Hematopoietic multipotent progenitor cell treated with erythropoietin and hydrocortisone succinate and interleukin-3 and kit ligand, for 15 days (in vitro differentiated cells): ENCODE results near the gene MRNIP.
"Not testable (repeated sequence)": the region's sequence is repeated elsewhere in the genome, so short reads cannot be mapped to it uniquely, and the experiment has no call there.

Experiments used
- DNase-seq: peaks from one replicate; pipeline ENCODE4 v3.0.0-alpha.2; 2015; ENCODE audit warnings: low spot score

MRNIP gene

DNA sequence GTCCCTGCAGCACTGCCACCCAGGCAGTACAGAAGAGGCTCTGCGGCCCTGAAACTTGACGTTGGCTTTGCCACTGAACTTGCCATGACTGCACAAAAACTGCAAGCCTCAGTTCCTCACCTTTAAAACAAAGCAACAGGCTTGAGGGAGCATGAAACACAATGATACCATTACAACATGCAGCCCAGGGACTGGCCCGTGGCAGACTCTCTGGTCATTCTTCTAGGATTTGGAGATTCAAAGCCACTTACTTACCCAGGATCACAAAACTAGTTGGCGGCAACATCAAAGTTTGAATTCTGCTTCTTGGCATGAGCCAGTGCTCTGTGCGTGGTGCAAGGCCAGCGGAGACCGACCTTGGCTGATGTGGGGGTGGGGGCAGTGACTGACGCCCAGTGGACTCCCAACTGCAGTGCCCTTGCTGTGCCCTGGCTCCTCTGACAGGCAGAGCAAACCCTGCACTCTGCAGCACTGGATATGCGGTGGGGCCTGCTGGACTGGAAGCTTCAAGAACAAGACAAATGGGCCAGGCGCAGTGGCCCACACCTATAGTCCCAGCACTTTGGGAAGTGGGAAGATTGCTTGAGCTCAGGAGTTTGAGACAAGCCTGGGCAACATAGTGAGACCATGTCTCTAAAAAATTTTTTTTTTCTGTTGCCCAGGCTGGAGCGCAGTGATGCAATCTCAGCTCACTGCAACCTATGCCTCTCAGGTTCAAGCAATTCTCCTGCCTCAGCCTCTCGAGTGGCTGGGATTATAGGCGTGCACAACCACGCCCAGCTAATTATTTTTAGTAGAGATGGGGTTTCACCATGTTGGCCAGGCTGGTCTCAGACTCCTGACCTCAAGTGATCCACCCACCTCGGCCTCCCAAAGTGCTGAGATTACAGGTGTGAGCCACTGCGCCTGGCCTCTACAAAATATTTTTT lies 19.0 kb downstream of the MRNIP start:
- no peak for DNase-seq

DNA sequence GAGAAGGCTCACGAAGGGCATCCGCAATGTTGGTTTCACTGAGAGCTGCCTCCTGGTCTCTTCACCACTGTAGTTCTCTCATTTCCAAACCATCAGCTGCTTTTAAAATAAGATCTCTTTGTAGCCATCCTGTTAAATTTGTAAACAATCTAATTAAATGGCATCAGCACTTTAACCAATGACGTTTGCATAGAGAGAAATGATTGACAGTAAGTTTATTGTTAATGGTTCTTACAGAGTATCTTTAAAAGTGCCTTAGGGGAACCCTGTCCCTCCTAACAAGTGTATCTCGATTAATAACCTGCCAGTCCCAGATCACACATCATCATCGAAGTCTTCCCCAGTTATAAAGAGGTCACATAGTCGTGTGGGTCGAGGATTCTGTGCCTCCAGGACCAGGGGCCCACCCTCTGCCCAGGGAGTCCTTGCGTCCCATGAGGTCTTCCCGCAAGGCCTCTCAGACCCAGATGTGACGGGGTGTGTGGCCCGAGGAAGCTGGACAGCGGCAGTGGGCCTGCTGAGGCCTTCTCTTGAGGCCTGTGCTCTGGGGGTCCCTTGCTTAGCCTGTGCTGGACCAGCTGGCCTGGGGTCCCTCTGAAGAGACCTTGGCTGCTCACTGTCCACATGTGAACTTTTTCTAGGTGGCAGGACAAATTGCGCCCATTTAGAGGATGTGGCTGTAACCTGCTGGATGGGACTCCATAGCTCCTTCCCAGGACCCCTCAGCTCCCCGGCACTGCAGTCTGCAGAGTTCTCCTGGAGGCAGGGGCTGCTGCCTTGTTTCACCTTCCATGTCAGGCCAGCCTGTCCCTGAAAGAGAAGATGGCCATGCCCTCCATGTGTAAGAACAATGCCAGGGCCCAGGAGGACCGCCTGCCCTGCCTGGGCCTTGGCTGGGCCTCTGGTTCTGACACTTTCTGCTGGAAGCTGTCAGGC lies 21.3 kb downstream of the MRNIP start:
- no peak for DNase-seq

DNA sequence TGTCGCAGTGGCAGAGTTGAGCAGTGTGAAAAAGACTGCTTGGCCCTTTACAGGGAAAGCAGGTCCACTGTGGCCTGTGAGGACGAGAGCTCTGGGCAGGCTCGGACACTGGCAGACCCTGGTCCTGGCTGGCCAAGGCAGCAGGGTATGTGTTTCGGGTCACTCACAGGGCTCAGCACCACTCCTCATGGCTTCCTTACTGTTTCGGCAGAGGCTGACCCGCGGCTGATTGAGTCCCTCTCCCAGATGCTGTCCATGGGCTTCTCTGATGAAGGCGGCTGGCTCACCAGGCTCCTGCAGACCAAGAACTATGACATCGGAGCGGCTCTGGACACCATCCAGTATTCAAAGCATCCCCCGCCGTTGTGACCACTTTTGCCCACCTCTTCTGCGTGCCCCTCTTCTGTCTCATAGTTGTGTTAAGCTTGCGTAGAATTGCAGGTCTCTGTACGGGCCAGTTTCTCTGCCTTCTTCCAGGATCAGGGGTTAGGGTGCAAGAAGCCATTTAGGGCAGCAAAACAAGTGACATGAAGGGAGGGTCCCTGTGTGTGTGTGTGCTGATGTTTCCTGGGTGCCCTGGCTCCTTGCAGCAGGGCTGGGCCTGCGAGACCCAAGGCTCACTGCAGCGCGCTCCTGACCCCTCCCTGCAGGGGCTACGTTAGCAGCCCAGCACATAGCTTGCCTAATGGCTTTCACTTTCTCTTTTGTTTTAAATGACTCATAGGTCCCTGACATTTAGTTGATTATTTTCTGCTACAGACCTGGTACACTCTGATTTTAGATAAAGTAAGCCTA lies 22.2 kb downstream of the MRNIP start:
- peak; percentile 38 for DNase-seq

DNA sequence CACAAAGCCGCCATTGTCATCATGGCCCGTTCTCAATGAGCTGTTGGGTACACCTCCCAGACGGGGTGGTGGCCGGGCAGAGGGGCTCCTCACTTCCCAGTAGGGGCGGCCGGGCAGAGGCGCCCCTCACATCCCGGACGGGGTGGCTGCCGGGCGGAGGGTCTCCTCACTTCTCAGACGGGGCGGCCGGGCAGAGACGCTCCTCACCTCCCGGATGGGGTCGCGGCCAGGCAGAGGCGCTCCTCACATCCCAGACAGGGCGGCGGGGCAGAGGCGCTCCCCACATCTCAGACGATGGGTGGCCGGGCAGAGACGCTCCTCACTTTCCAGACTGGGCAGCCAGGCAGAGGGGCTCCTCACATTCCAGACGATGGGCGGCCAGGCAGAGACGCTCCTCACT lies 23.7 kb downstream of the MRNIP start:
- DNase-seq = not testable (repeated sequence)

DNA sequence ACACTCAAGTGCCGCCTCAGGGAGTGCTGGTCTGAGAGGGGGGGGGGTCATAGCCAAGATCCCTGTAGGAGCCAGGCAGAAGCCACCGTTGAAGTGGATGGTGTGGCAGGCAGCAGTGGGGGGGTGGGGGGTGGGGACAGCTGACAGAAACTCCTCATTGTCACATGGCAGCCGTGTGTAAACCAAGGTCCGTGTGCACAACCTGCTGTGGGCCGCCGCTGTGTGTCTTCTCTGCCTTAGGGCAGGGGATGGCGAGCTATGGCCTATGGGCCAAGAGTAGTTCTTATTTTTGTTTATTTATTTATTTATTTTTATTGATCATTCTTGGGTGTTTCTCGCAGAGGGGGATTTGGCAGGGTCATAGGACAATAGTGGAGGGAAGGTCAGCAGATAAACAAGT lies 24.5 kb downstream of the MRNIP start:
- DNase-seq = no peak

DNA sequence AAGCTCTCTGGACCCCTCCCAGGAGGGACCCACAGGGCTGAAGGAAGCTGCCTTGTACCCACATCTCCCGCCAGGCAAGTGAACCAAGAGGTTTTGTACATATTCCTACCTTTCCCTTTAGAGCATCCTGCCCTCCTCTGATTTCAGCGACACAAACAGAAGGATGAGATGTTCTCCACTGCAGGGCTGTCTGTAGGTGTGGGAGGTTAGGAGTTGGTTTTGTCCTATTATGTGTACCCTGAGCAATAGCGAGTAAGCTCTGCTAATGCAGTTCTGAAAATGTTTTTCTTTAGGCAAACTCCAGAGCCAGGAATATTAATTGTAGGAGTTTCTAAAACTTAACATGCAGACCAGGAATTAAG lies 24.9 kb downstream of the MRNIP start:
- no peak for DNase-seq

DNA sequence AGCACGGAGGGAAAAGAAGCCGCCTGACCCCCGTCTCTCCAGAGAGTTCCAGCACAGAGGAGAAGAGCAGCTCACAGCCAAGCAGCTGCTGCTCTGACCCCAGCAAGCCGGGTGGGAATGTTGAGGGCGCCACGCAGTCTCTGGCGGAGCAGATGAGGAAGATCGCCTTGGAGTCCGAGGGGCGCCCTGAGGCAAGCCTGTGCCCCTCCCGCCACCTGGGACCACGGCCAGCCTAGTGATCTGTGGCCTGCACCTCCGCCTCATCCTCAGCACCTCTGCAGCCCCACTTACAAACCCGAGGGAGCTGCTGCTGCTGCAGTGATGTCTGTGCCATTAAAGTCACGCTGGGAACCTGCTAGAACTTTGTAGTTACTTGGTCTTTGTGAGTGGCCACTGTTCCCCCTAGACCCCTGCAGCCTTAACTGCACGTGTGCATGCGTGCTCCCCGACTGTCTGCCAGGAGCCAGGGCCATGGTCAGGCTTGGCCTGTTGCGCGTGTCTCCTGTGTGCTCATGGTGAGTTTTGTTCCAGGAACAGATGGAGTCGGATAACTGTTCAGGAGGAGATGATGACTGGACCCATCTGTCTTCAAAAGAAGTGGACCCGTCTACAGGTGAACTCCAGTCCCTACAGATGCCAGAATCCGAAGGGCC lies 25.4 kb downstream of the MRNIP start:
- DNase-seq = no peak

DNA sequence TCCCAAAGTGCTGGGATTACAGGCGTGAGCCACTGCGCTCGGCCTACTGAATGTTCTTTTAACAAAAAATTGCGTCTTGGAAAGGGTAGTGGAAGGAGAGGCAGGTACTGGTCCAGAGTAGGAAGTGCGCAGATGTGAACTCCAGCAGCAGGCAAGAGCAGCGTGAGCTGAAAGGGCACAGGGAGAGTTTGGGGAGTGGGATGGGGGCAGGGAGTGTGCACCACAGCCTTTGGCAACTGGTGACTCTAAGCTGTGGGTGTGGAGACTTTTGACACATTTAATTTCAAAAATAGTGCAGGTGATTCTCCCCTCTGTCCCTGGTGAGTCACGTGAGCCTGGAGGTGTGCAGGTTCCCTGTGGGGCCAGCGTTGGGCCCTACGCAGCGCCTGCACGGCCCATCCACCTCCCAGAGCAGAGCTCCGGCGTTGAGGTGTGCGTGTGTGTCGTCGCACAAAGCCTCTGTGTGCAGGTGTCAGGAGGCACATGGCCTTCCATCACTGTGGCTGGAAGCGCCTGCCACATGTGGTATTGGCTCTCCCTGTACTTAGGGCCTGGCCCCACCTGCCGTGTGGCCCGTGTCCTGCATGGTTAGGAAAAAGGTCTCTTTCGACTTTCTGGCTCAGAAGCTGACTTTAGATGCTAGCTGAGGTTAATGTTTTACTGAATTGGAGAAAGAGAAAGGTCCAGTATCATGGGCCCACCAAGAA lies 26.4 kb downstream of the MRNIP start:
- no peak for DNase-seq

DNA sequence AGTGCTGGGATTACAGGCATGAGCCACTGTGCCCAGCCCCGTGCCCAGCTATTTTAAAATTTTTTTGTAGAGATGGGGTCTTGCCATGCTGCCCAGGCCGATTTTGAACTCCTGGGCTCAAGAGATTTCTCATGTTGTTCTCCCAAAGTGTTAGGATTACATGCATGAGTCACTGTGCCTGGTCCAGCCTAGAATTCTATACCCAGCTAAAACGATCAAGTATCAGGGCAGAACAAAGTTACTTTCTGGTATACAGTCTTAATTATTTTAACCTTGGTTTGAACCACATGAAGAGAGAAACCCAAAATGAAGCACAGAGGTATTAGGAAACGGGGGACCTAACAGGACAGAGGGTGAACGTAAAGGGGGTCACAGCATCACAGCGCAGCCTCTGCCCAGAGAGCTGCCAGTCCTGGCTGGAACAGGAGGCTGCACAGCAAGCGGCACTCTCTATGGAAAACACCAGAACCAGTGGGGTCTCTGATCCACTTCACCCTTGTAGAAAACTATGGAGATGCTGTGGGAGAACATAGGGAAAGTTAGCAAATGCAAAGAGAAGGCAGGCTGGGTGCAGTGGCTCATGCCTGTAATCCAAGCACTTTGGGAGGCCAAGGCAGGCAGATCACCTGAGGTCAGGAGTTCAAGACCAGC lies 27.7 kb downstream of the MRNIP start:
- DNase-seq = no peak

DNA sequence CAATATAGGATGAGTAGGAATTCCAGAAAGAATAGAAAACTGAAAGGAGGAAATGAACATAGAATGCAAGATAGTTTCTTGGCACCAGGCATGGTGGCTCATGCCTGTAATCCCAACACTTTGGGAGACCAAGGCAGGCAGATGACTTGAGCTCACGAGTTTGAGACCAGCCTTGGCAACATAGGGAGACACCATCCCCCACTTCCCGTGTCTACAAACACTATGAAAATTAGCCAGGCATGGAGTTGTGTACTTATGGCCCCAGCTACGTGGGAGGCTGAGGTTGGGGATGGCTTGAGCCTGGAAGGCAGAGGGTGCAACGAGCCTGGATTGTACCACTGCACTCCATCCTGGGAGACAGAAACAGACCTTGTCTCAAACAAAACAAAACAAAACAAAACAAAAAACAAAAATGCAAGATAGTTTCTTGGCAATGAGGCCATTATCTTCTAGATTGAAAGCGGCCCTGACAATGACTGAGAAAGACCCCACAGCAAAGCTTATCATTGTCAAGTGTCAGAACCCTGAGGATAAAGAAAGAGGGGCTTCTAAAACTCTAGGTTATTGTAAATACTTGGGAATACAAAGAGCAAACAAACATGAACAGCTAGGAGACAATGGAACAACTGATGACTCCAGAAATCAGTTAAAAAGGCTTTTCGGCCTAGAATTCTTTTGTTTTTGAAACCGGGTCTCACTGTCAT lies 28.7 kb downstream of the MRNIP start:
- no peak for DNase-seq

DNA sequence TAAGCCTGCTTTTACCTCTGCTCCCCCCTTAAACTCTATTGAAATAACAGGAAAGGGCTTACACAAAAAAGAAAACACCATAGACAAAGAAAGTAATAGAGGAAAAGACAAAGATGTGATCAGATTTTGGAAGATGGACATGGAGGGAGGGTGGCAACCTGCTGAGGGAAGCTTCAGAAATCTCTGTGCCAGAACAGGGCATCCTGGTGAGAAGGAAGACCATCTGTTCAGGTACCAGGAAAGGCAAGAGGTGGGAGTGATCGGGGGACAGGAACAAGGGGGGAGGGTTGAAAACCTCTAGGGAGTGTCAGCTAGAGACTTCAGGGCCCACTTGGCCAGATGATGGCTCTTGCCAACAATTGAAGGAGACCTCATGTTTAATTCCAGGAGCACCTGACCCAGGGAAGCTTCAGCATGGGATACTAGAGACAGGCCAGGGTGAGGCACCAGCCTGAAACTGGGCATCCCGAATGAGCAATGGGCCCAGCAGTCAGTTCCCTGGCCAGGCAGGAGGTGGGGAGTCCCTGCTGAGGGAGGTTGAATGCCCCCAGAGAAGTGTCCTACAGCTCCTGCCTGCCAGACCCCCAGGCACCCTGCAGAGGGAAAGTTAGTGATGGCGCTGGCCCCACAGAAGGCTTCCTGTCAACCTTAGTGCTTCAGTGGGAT lies 29.7 kb downstream of the MRNIP start:
- DNase-seq = no peak

DNA sequence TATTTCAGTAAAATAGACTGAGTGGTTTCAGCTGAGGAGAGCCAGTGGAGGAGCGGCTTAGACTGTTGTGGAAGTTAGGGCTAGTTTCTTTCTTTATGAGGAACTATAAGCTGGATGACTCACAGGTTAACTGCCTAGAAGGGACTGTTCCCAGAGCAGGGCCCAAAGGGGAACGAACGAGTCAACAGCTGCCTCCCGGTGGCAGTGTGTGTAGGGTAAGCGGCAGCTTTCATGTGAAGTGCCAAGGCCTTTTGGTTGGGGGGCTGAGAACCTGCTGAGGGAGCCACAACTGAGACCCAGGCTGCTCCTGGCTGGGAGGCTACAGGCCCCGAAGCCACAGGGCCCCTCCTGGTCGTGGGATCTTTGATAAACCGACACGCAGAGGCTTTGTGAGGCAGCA lies 30.9 kb downstream of the MRNIP start:
- no peak for DNase-seq

DNA sequence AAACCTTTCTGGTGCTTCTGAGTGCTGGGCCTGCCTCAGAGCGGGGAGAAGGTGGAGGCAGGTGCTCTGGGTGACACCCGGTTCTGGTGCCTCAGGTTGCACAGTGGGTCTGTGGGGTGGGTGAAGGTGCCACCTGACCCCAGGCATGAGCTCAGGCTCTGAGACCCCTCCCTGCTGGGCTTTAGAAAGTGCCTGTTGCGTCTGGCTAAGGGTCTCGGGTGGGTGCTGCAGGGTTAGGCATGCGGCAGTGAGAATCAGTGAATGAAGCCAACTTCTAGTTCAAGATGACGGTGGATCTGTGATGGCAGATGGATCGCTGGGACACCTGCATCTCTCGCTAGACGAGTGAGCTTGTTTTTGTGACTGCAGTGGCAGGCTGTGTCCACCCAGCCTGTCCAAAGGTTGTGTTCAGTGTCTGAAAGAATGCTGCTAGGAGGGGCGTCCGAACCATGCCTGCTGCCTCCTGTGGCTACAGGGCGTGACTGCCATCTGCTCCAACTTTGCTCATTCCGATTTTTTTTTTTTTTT lies 32.9 kb downstream of the MRNIP start:
- no peak for DNase-seq

DNA sequence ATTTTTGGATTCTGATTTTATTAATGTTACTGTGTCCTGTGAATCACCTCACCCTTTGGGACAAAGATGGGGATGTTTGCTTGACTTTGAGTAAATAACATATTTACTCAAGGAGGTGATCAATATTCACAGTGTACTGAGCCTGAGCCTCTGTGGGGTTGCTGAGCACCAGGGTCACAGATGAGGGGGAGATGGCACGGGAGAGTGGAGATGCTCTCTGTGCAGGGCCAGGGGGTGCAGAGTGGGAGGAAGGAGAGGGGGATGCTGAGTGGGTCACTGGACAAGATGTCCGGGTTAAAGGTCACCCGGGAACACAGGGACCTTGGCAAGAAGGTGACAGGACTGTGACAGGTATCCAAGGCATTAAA lies 33.9 kb downstream of the MRNIP start:
- DNase-seq = no peak

DNA sequence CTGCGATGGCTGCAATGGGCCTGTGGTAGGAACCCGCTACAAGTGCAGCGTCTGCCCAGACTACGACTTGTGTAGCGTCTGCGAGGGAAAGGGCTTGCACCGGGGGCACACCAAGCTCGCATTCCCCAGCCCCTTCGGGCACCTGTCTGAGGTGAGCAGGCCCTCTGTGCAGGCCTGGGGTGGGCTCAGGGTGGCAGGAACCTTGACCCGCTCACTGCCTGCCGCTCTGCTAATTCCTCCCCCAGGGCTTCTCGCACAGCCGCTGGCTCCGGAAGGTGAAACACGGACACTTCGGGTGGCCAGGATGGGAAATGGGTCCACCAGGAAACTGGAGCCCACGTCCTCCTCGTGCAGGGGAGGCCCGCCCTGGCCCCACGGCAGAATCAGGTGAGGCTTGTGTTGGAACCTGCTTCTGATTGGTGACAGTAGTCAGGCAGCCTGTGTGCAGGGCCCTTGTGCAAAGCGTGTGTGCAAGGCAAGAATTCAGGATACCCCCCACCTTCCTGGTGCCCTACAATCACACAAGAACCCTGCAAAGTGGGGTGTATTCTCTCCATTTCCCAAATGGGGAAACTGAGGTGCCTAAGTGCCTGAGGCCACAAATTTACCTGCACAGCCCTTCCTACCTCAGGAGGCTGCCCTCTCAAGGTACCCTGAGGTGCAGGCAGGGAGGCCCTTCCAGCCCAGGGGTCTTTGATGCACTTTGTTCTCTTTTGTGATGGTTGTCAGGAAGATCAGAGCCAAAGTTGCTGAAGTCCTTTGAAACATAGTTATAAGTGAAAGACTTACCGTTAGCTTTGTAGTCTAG lies 34.5 kb downstream of the MRNIP start:
- DNase-seq = no peak

DNA sequence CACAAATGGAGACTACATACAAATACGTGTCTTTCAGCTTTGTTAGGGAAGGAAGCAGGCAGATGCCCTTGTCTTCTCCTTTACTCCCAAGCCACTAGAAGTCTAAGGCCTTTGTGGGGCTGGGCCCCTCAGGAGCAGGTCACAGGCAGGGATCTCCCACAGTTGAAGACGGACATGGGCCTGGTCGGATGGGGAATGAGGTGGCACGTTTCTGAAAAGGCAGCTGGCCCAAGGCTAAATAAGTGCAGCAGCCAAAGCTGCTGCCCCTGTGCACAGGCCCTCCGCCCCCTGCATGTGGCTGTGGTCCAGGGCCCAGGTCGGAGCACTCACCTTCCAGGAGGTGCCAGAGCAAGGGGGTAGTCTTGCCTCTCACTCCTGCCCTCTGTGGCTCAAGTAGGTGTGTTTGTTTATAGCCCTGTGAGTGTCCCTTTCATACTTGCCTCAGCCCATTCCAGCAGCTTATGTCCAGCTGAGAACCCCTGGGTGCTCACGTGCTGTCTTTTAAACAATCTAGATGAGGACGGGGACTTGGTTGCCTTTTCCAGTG lies 36.1 kb downstream of the MRNIP start:
- no peak for DNase-seq

DNA sequence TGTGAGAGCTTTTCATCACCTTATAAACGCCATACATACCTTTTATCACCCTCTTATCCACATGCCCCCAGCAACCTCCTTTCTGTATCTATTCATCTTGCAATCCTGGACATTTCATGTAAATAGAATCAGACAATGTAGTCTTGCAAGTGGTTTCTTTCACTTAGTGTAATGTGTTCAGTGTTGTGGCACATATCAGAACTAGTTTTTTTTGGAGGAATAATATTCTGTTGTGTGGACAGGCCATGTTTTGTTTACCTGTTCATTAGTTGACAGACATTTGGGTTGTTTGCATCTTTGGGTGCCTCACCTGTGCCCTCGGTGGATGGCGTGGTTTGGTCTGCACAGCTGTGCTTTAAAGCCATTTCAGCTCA lies 36.6 kb downstream of the MRNIP start:
- DNase-seq = no peak
